Upper lobe of left lung (tissue), 6 donors: ENCODE data around the gene TMEM178B. TPM values are rescaled to one million over a fixed set of nuclear protein-coding genes. Genes with fewer than 3 reads are reported as not detected.

Source experiments
- ATAC-seq, 2 donors: fragments of 200-7000 bp; cut with Tn5 transposase; one replicate each; pipeline ENCODE4 v1.9.1; 2022; ENCODE audit warnings: mild to moderate bottlenecking in 2 of 2, moderate library complexity in 2 of 2; ENCODE audit not compliant: low FRiP score in 2 of 2
- DNase-seq, 2 donors: peaks; one replicate each; pipeline ENCODE4 v3.0.0-alpha.2; 2019 to 2020
- H3K27ac ChIP-seq, 4 donors: fragments of 200-600 bp; sonication (generic); one replicate each; pipeline ENCODE4 v1.5.1; 2016 to 2019
- H3K27me3 ChIP-seq, 4 donors: fragments of 200-600 bp; sonication (generic); one replicate each; pipeline ENCODE4 v1.5.1; 2017 to 2019
- H3K36me3 ChIP-seq, 4 donors: fragments of 200-600 bp; sonication (generic); one replicate each; pipeline ENCODE4 v1.5.1; 2016 to 2019
- H3K4me1 ChIP-seq, 4 donors: fragments of 200-600 bp; sonication (generic); one replicate each; pipeline ENCODE4 v1.5.1; 2018 to 2019
- H3K4me3 ChIP-seq, 4 donors: fragments of 200-600 bp; sonication (generic); one replicate each; pipeline ENCODE4 v1.5.1; 2017 to 2019; ENCODE audit warnings: mild to moderate bottlenecking in 2 of 4, moderate library complexity in 1 of 4
- H3K9me3 ChIP-seq, 4 donors: fragments of 200-600 bp; sonication (generic); one replicate each; pipeline ENCODE4 v1.5.1; 2018 to 2019
- EP300 ChIP-seq, 4 donors: sonication (generic); formaldehyde crosslinking; IDR thresholded peaks; one replicate each; pipeline ENCODE4 v1.5.1; 2017; ENCODE audit warnings: antibody characterized with exemption in 4 of 4, control low read depth in 2 of 4
- POLR2A ChIP-seq, 4 donors: fragments of 450-650 bp; IDR thresholded peaks; one replicate each; pipeline ENCODE4 v1.5.1; 2016 to 2017; ENCODE audit warnings: antibody characterized with exemption in 4 of 4, mild to moderate bottlenecking in 2 of 4
- POLR2AphosphoS5 ChIP-seq, 2 donors: sonication (generic); formaldehyde crosslinking; IDR thresholded peaks; one replicate each; pipeline ENCODE4 v1.5.1; 2017; ENCODE audit warnings: antibody characterized with exemption in 2 of 2
- WGBS, 2 donors: methylation state at CpG; one replicate each; pipeline ENCODE4 v1.1.5; 2017 to 2018; 5-methylcytosine and 5-hydroxymethylcytosine counted together
- total RNA-seq, 6 donors: library from RNA; depleted of rRNA in 4 of 6; stranded (reverse); fragments of >200 nt in 4 of 6; gene quantifications; one replicate each; pipeline versions ENCODE4 v1.1.0 to v1.2.1, GENCODE V29; 2016 to 2021
- TF ChIP-seq, protein P1 (sequence below), 6 experiments: fragments of 450-650 bp in 4 of 6; fragments of 200-600 bp in 2 of 6; sonication (generic) in 2 of 6; IDR thresholded peaks; one replicate each; pipeline ENCODE4 v1.5.1; 2016 to 2019; ENCODE audit warnings: antibody characterized with exemption in 6 of 6
- donor health status: DM: no; HTN: no; CAD: no; lungs with moderate emphysema.
- donor health status: DM: no; HTN: yes; CAD: no; lungs with severe emphysema.

The TMEM178B gene
- total RNA-seq, 6 donors from 2014 or later = under 0.01 to 1.4 (median 0.32) TPM

GRCh38 chr7:141515941-141516340 lies 442.1 kb downstream of the TMEM178B start:
- H3K4me1 ChIP-seq = peaks cover 4 to 11% (median 9%) of the 10 kb centered on the region in 4 donors
- H3K27me3 ChIP-seq = peaks cover 0 to 9% (median 0%) of the 10 kb centered on the region in 4 donors
- no peaks in the 10 kb centered on the region for H3K9me3 ChIP-seq
- no peaks in the 10 kb centered on the region for H3K36me3 ChIP-seq
- ATAC-seq (no peak), DNase-seq (no peak)
- H3K27ac ChIP-seq = no peak overlapping the region
- WGBS, 2 donors = 61 to 63% methylated on average over 4 of the region's 4 CpGs
- no peak for TF ChIP-seq EP300 (IDR thresholded peaks at IDR 0.05)
- TF ChIP-seq POLR2AphosphoS5 (IDR thresholded peaks at IDR 0.05) = no peak
- TF ChIP-seq POLR2A (IDR thresholded peaks at IDR 0.05) = no peak
- TF ChIP-seq, protein P1, sequence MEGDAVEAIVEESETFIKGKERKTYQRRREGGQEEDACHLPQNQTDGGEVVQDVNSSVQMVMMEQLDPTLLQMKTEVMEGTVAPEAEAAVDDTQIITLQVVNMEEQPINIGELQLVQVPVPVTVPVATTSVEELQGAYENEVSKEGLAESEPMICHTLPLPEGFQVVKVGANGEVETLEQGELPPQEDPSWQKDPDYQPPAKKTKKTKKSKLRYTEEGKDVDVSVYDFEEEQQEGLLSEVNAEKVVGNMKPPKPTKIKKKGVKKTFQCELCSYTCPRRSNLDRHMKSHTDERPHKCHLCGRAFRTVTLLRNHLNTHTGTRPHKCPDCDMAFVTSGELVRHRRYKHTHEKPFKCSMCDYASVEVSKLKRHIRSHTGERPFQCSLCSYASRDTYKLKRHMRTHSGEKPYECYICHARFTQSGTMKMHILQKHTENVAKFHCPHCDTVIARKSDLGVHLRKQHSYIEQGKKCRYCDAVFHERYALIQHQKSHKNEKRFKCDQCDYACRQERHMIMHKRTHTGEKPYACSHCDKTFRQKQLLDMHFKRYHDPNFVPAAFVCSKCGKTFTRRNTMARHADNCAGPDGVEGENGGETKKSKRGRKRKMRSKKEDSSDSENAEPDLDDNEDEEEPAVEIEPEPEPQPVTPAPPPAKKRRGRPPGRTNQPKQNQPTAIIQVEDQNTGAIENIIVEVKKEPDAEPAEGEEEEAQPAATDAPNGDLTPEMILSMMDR (IDR thresholded peaks at IDR 0.05) = no peak
- no peak overlapping the region for H3K4me3 ChIP-seq

DNA sequence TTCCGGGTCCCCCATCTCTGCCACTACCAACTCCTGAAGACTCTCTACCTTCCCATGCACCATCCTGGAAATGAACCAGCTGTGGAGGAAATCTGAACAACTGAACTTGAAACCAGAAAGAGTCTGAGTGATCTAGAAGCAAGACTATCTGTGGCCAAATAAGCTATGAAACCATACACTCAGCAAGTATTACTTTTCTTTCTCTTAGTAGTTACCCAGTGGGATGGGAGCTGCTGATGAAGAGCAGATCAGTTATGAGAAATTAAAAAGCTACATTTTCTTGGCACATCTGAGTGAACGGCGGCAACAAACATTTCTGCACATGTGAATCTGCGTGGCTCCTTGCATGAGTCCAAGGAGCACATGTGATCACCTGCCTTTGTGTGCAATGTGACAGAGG lies 445.8 kb downstream of the TMEM178B start:
- Histone ChIP-seq H3K4me3 (no peak overlapping the region), H3K9me3 (no peaks in the 10 kb centered on the region), H3K27me3 (no peaks in the 10 kb centered on the region), H3K4me1 (no peaks in the 10 kb centered on the region), H3K36me3 (no peaks in the 10 kb centered on the region), H3K27ac (no peak overlapping the region)
- DNase-seq = no peak
- WGBS, 2 donors = 92 to 98% methylated on average over 4 of the region's 4 CpGs
- no peak for ATAC-seq
- TF ChIP-seq POLR2AphosphoS5 (IDR thresholded peaks at IDR 0.05) = no peak
- no peak for TF ChIP-seq POLR2A (IDR thresholded peaks at IDR 0.05)
- TF ChIP-seq, protein P1 (IDR thresholded peaks at IDR 0.05) = no peak
- no peak for TF ChIP-seq EP300 (IDR thresholded peaks at IDR 0.05)

DNA sequence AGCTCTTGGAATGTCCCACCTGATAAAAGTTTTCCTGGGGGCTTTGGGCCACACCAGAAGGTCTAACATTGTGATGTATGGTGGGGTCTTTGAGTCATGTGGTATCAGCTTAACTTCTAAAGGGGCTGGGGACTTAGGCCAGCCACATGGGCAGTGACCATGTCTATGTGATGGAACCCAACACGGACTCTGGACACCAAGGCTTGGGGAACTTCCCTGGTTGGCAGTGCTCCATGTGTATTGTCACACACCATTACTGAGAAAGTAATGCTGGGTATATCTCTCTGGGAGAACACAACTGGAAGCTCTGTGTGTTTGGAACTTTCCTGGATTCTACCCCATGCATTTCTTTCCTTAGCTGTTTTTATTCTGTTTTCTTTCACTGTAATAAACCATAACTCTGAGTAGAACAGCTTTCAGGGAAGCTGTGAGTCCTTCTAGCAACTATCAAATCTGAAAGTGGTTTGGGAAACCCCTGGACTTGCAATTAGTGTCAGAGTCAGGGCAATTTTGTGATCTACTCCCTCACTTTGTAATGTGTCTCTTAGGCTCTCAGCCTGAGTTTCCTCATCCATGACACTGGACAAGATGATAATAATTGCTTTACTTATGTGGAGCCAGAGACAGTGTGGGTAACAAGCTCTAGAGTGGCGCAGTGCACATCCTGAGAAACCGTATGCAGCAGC lies 448.9 kb downstream of the TMEM178B start:
- no peak overlapping the region for H3K4me3 ChIP-seq
- no peak overlapping the region for H3K27ac ChIP-seq
- DNase-seq (no peak), ATAC-seq (no peak)
- 81 to 84% methylated on average over 3 of the region's 3 CpGs for WGBS, 2 donors
- H3K9me3 ChIP-seq = no peaks in the 10 kb centered on the region
- no peaks in the 10 kb centered on the region for H3K4me1 ChIP-seq
- TF ChIP-seq EP300 (IDR thresholded peaks at IDR 0.05) (no peak), POLR2A (IDR thresholded peaks at IDR 0.05) (no peak), POLR2AphosphoS5 (IDR thresholded peaks at IDR 0.05) (no peak)
- TF ChIP-seq, protein P1 (IDR thresholded peaks at IDR 0.05) = no peak
- H3K27me3 ChIP-seq = no peaks in the 10 kb centered on the region
- no peaks in the 10 kb centered on the region for H3K36me3 ChIP-seq

DNA sequence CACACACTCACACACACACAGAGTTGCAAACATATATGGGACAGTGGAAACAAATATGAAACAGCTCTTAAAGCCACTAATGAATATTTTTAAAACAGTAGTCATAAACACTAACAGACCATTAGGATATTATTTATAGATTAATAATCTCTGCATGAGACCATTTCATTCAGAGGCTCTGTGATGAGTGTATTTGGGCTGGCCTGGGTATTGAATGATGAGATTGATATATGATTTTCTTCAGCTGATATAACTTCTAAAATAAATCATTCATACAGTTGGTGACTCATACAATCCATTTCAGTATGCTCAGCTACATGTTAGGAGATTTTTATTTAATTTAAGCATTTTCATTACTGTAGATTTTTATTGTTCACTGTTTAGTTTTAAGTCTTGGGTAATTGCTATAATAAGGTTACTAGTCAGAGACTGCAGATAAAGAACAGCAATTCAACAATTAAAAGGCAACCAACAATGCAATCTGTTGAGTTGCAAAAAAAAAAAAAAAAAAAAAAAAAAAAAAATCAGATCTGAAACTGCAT lies 452.2 kb downstream of the TMEM178B start:
- Histone ChIP-seq H3K27me3 (no peaks in the 10 kb centered on the region), H3K4me1 (no peaks in the 10 kb centered on the region), H3K9me3 (no peaks in the 10 kb centered on the region), H3K27ac (no peak overlapping the region), H3K36me3 (no peaks in the 10 kb centered on the region), H3K4me3 (no peak overlapping the region)
- DNase-seq (no peak), ATAC-seq (no peak)
- TF ChIP-seq POLR2A (IDR thresholded peaks at IDR 0.05) (no peak), POLR2AphosphoS5 (IDR thresholded peaks at IDR 0.05) (no peak), EP300 (IDR thresholded peaks at IDR 0.05) (no peak)
- TF ChIP-seq, protein P1 (IDR thresholded peaks at IDR 0.05) = no peak

- H3K4me3 ChIP-seq = no peak overlapping the region
- H3K27ac ChIP-seq = no peak overlapping the region
- TF ChIP-seq EP300 (IDR thresholded peaks at IDR 0.05) (no peak), POLR2AphosphoS5 (IDR thresholded peaks at IDR 0.05) (no peak)
- WGBS, 2 donors = 97% methylated on average over 4 of the region's 4 CpGs
- DNase-seq (no peak), ATAC-seq (no peak)
- no peaks in the 10 kb centered on the region for H3K36me3 ChIP-seq
- H3K9me3 ChIP-seq = no peaks in the 10 kb centered on the region
- H3K4me1 ChIP-seq = no peaks in the 10 kb centered on the region
- no peaks in the 10 kb centered on the region for H3K27me3 ChIP-seq
Observed at GRCh38 chr7:141527076-141527475, 453.2 kb downstream of the TMEM178B start.
